ENCODE data around the gene TTI1. TPM values are rescaled to one million over a fixed set of nuclear protein-coding genes. Genes with fewer than 3 reads are reported as not detected.
A peak's percentile ranks its signal among the peaks of the same experiment; 100 is the strongest.

TTI1 gene
- total and polyA plus RNA-seq, 2 donors (not counting 1 experiment from before 2014, with no cell fraction given) = 13.9 to 33.9 TPM

DNA sequence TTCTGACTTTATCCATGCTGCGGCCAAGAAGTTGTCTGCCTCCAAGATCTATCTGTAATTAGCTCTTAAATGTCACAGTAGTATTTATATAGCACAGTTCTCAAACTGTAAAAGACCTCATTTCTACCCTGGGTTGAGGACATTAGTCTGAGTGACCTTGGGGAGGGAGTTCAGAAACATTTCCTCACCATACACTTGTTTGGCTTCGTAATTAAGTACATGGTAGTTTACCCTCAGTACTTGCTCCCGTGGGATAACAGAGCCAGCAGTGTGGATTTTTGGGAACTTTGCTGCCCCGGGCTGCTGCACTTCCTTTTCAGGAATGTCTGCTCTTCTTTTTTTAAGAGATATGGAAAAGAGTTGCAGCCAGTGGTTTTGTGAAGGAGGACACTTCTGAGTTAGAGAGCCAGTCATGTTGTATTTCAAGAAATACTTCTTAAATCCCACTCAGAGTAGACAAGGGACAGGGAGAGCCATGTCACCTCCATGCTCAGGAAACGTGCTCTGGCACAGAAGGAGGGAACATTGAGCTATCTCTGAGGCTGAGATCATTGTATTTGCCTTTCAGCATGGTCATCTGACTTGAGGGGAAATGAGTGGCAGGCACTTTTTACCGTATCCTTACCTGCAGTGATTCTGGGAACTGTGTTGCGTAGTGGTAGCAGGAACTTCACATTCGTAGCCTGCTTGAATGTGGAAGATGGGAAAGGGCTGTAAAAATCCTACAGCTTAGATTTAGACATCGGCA is 33.9 kb upstream of the TTI1 start:
- WGBS (ENCODE audit: insufficient coverage) = 98% methylated on average over 6 of the region's 9 CpGs
- peaks cover 26% of the 10 kb centered on the region for H3K4me1 Mint-ChIP-seq
- TF ChIP-seq, protein P1, sequence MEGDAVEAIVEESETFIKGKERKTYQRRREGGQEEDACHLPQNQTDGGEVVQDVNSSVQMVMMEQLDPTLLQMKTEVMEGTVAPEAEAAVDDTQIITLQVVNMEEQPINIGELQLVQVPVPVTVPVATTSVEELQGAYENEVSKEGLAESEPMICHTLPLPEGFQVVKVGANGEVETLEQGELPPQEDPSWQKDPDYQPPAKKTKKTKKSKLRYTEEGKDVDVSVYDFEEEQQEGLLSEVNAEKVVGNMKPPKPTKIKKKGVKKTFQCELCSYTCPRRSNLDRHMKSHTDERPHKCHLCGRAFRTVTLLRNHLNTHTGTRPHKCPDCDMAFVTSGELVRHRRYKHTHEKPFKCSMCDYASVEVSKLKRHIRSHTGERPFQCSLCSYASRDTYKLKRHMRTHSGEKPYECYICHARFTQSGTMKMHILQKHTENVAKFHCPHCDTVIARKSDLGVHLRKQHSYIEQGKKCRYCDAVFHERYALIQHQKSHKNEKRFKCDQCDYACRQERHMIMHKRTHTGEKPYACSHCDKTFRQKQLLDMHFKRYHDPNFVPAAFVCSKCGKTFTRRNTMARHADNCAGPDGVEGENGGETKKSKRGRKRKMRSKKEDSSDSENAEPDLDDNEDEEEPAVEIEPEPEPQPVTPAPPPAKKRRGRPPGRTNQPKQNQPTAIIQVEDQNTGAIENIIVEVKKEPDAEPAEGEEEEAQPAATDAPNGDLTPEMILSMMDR (IDR thresholded peaks at IDR 0.05) = no peak
- TF ChIP-seq EZH2 (IDR thresholded peaks at IDR 0.05; ENCODE audit: borderline replicate concordance, insufficient read depth, low read depth, low read length, poor library complexity, severe bottlenecking) = no peak
- peak overlapping the region; percentile 21 for H3K27ac Mint-ChIP-seq
- Histone ChIP-seq H3K9ac (ENCODE audit: low read length) (no peak overlapping the region), H3K9me3 (ENCODE audit: control extremely low read depth in 1 of 3, control insufficient read depth in 2 of 3, insufficient read depth in 1 of 3, low read length in 2 of 3) (peaks cover 0 to 3% (median 0%) of the 10 kb centered on the region in 3 donors), H3K36me3 (replicated peaks in 1 of 2; ENCODE audit: control extremely low read depth in 1 of 2, control insufficient read depth in 1 of 2, extremely low read depth in 1 of 2, insufficient read depth in 2 of 2, low read length in 1 of 2) (peaks cover 20 to 81% of the 10 kb centered on the region in 2 experiments), H3K27ac (ENCODE audit: low read length in 2 of 2) (no peak overlapping the region), H2AFZ (ENCODE audit: insufficient read depth, low read depth, low read length, poor library complexity, severe bottlenecking) (no peak overlapping the region), H3K4me1 (ENCODE audit: control insufficient read depth in 2 of 2, insufficient read depth in 2 of 2, low read length in 2 of 2) (peaks cover 0 to 13% of the 10 kb centered on the region in 2 donors), H3K27me3 (replicated peaks in 1 of 4; ENCODE audit: control extremely low read depth in 1 of 4, control insufficient read depth in 3 of 4, insufficient read depth in 4 of 4, low read length in 3 of 4) (no peaks in the 10 kb centered on the region), H3K4me3 (ENCODE audit: control extremely low read depth in 1 of 5, extremely low read depth in 1 of 5, insufficient read depth in 1 of 5, low read depth in 2 of 5, low read length in 4 of 5) (no peak overlapping the region), H4K20me1 (ENCODE audit: control insufficient read depth, insufficient read depth, low read length, poor library complexity, severe bottlenecking) (no peaks in the 10 kb centered on the region), H3K4me2 (replicated peaks; ENCODE audit: low read depth, low read length, poor library complexity, severe bottlenecking) (no peak overlapping the region), H3K79me2 (ENCODE audit: control insufficient read depth, insufficient read depth, low read length) (peaks cover 7% of the 10 kb centered on the region)
- ChIA-PET POLR2A (no interaction called here), CTCF (interaction anchor here (1.6 to 19.6 kb wide), 4 partner anchors 9 to 152 kb away, joined by 4 to 494 read pairs (median 40); no protein-coding TSS in a partner anchor)
- H3K27me3 Mint-ChIP-seq = no peaks in the 10 kb centered on the region
- intact Hi-C loops (cut with micrococcal nuclease) = no loop called here
- no peak for DNase-seq
- H3K9me3 Mint-ChIP-seq (ENCODE audit: insufficient read depth) = no peaks in the 10 kb centered on the region
- peak overlapping the region; percentile 68 for H3K4me3 Mint-ChIP-seq
- ATAC-seq (ENCODE audit: low read depth) = no peak

DNA sequence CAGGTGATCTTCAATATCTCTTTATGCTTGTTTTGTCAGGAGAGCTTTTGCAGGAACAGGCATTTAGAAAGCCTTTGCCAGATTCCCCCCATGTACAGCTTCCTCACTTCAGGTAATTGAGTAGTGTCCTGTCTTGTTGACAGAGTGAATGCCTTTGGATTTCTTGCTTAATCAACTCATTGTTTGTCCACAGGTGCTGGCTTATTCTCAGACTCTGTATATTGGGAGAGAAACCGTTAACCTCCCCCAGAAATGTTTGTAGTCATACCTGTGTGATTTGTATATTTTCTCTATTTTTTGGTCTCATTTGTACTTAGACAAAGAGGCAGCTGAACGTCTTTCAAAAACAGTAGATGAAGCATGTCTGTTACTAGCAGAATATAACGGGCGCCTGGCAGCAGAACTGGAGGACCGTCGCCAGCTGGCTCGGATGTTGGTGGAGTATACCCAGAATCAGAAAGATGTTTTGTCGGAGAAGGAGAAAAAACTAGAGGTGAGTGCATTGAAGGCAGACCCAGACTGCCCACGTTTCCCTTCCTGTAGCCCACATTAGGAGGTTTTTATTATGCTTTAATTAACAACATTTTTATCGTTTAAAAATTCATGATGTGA is 32.6 kb upstream of the TTI1 start:
- Histone ChIP-seq H3K27me3 (replicated peaks in 1 of 4; ENCODE audit: control extremely low read depth in 1 of 4, control insufficient read depth in 3 of 4, insufficient read depth in 4 of 4, low read length in 3 of 4) (no peaks in the 10 kb centered on the region), H3K27ac (ENCODE audit: low read length in 2 of 2) (no peak overlapping the region), H3K4me2 (replicated peaks; ENCODE audit: low read depth, low read length, poor library complexity, severe bottlenecking) (no peak overlapping the region), H3K9ac (ENCODE audit: low read length) (no peak overlapping the region), H2AFZ (ENCODE audit: insufficient read depth, low read depth, low read length, poor library complexity, severe bottlenecking) (no peak overlapping the region), H3K9me3 (ENCODE audit: control extremely low read depth in 1 of 3, control insufficient read depth in 2 of 3, insufficient read depth in 1 of 3, low read length in 2 of 3) (peaks cover 0 to 2% (median 0%) of the 10 kb centered on the region in 3 donors), H3K36me3 (replicated peaks in 1 of 2; ENCODE audit: control extremely low read depth in 1 of 2, control insufficient read depth in 1 of 2, extremely low read depth in 1 of 2, insufficient read depth in 2 of 2, low read length in 1 of 2) (peaks cover 12 to 83% of the 10 kb centered on the region in 2 experiments), H4K20me1 (ENCODE audit: control insufficient read depth, insufficient read depth, low read length, poor library complexity, severe bottlenecking) (no peaks in the 10 kb centered on the region), H3K4me3 (ENCODE audit: control extremely low read depth in 1 of 5, extremely low read depth in 1 of 5, insufficient read depth in 1 of 5, low read depth in 2 of 5, low read length in 4 of 5) (no peak overlapping the region), H3K4me1 (ENCODE audit: control insufficient read depth in 2 of 2, insufficient read depth in 2 of 2, low read length in 2 of 2) (peaks cover 0 to 13% of the 10 kb centered on the region in 2 donors), H3K79me2 (ENCODE audit: control insufficient read depth, insufficient read depth, low read length) (peaks cover 7% of the 10 kb centered on the region)
- no peaks in the 10 kb centered on the region for H3K27me3 Mint-ChIP-seq
- H3K4me1 Mint-ChIP-seq = peaks cover 26% of the 10 kb centered on the region
- ATAC-seq (ENCODE audit: low read depth) = no peak
- CTCF ChIA-PET = interaction anchor here (0.6 to 19.6 kb wide), 6 partner anchors 8 to 798 kb away, joined by 3 to 494 read pairs (median 16); no protein-coding TSS in a partner anchor
- intact Hi-C loops (cut with micrococcal nuclease) = no loop called here
- 78% methylated on average over 6 of the region's 10 CpGs for WGBS (ENCODE audit: insufficient coverage)
- POLR2A ChIA-PET = no interaction called here
- DNase-seq = no peak
- TF ChIP-seq EZH2 (IDR thresholded peaks at IDR 0.05; ENCODE audit: borderline replicate concordance, insufficient read depth, low read depth, low read length, poor library complexity, severe bottlenecking) = no peak
- TF ChIP-seq, protein P1 (IDR thresholded peaks at IDR 0.05) = no peak
- H3K9me3 Mint-ChIP-seq (ENCODE audit: insufficient read depth) = no peaks in the 10 kb centered on the region
- peak overlapping the region; percentile 62 for H3K27ac Mint-ChIP-seq
- H3K4me3 Mint-ChIP-seq = peak overlapping the region; percentile 68

Data from B cell (primary cell).